Lung (tissue), 12 donors: ENCODE data around the gene TRMT2A. TPM values are rescaled to one million over a fixed set of nuclear protein-coding genes. Genes with fewer than 3 reads are reported as not detected.
A peak's percentile ranks its signal among the peaks of the same experiment; 100 is the strongest.

ENCODE experiments used
- ATAC-seq: fragments of 200-7000 bp; cut with Tn5 transposase; one replicate; pipeline ENCODE4 v1.9.1; 2020; ENCODE audit warnings: moderate number of reproducible peaks; ENCODE audit not compliant: insufficient read depth, low FRiP score
- DNase-seq, 3 donors: peaks; one replicate each; pipeline ENCODE4 v3.0.0-alpha.2; 2013 to 2017
- H3K27ac ChIP-seq, 2 donors: one replicate each; pipeline ENCODE4 v1.5.1; 2013; ENCODE audit warnings: mild to moderate bottlenecking in 2 of 2, moderate library complexity in 2 of 2, control low read depth in 1 of 2, inconsistent platforms in 1 of 2, low read depth in 1 of 2, low read length in 1 of 2
- H3K27me3 ChIP-seq, 3 donors: one replicate each; pipeline ENCODE4 v1.5.1; 2013; ENCODE audit warnings: low read length in 2 of 3; ENCODE audit not compliant: control insufficient read depth in 3 of 3, insufficient read depth in 3 of 3
- H3K36me3 ChIP-seq, 4 donors: one replicate each; pipeline ENCODE4 v1.5.1; 2013; ENCODE audit warnings: low read length in 4 of 4, mild to moderate bottlenecking in 1 of 4, moderate library complexity in 1 of 4; ENCODE audit not compliant: control insufficient read depth in 4 of 4, insufficient read depth in 4 of 4
- H3K4me1 ChIP-seq, 5 donors: one replicate each; pipeline ENCODE4 v1.5.1; 2013; ENCODE audit warnings: low read length in 5 of 5, mild to moderate bottlenecking in 2 of 5, moderate library complexity in 1 of 5; ENCODE audit not compliant: control insufficient read depth in 5 of 5, insufficient read depth in 5 of 5
- H3K4me3 ChIP-seq: one replicate; pipeline ENCODE4 v1.5.1; 2013; ENCODE audit warnings: mild to moderate bottlenecking, control low read depth, moderate library complexity
- H3K9ac ChIP-seq, 2 donors: one replicate each; pipeline ENCODE4 v1.5.1; 2013; ENCODE audit warnings: low read length in 2 of 2, control low read depth in 1 of 2; ENCODE audit not compliant: insufficient read depth in 1 of 2
- H3K9me3 ChIP-seq, 4 donors: one replicate each; pipeline ENCODE4 v1.5.1; 2013; ENCODE audit warnings: low read length in 3 of 4, mild to moderate bottlenecking in 1 of 4, moderate library complexity in 1 of 4; ENCODE audit not compliant: control insufficient read depth in 4 of 4, insufficient read depth in 3 of 4
- CTCF ChIP-seq: IDR thresholded peaks from 2 replicates; pipeline ENCODE4 v1.5.1; 2012; ENCODE audit warnings: mild to moderate bottlenecking; ENCODE audit errors: control extremely low read depth, extremely low read depth
- WGBS, 2 donors: extraction: QIAGEN DNeasy Blood & Tissue Kit; methylation state at CpG; one replicate each; pipeline ENCODE4 v1.1.7; 2013; 5-methylcytosine and 5-hydroxymethylcytosine counted together
- polyA plus RNA-seq, 2 donors: library from polyadenylated mRNA; stranded (reverse); fragments of 200-250 nt; gene quantifications; one replicate each; pipeline ENCODE4 v1.2.1, GENCODE V29; 2013
- total RNA-seq, 2 donors: library from RNA; depleted of rRNA in 1 of 2; stranded (reverse); fragments of >200 nt in 1 of 2; gene quantifications; one replicate each; pipeline ENCODE4 v1.2.1, GENCODE V29; 2014 to 2021
- donor health status: control.
- donor health status: control.
- donor health status: Bipolar disorder and iron deficiency.
- donor health status: healthy.
- donor health status: DM: yes; HTN: yes; CAD: no.

TRMT2A gene
- total and polyA plus RNA-seq, 4 donors: 37.5 to 71.1 (median 55.4) TPM

GRCh38 chr22:20083157-20083890, 33.7 kb downstream of the TRMT2A start:
- H3K9ac ChIP-seq: no peak overlapping the region
- H3K4me1 ChIP-seq: peaks cover 5 to 29% (median 17%) of the 10 kb centered on the region in 5 donors
- no peak for TF ChIP-seq CTCF
- H3K4me3 ChIP-seq: no peak overlapping the region
- WGBS, 2 donors: 79 to 82% methylated on average over 10 of the region's 10 CpGs
- ATAC-seq: no peak
- no peak for DNase-seq
- no peak overlapping the region for H3K27ac ChIP-seq
- H3K36me3 ChIP-seq: peaks cover 3 to 20% (median 16%) of the 10 kb centered on the region in 4 donors
- H3K9me3 ChIP-seq: no peaks in the 10 kb centered on the region
- no peaks in the 10 kb centered on the region for H3K27me3 ChIP-seq

- peaks cover 0 to 3% (median 0%) of the 10 kb centered on the region in 4 donors for H3K36me3 ChIP-seq
- no peaks in the 10 kb centered on the region for H3K27me3 ChIP-seq
- peak overlapping the region; percentile 88 to 90 for H3K9ac ChIP-seq
- H3K4me1 ChIP-seq: peaks cover 5 to 29% (median 17%) of the 10 kb centered on the region in 5 donors
- DNase-seq: peak; percentile 61 to 68 (median 65)
- peak overlapping the region; percentile 59 for H3K4me3 ChIP-seq
- TF ChIP-seq CTCF: no peak
- peak overlapping the region; percentile 89 to 97 for H3K27ac ChIP-seq
- H3K9me3 ChIP-seq: no peaks in the 10 kb centered on the region
- peak; percentile 4 for ATAC-seq
- WGBS, 2 donors: 22 to 39% methylated on average over 27 of the region's 27 CpGs
Measured at GRCh38 chr22:20080776-20081654, 36.0 kb downstream of the TRMT2A start.

GRCh38 chr22:20080445-20080775, 36.6 kb downstream of the TRMT2A start:
- WGBS, 2 donors: 0% methylated on average over 21 to 34 of the region's 34 CpGs
- no peaks in the 10 kb centered on the region for H3K27me3 ChIP-seq
- peaks cover 5 to 29% (median 17%) of the 10 kb centered on the region in 5 donors for H3K4me1 ChIP-seq
- TF ChIP-seq CTCF: no peak
- H3K9me3 ChIP-seq: no peaks in the 10 kb centered on the region
- no peaks in the 10 kb centered on the region for H3K36me3 ChIP-seq
- H3K27ac ChIP-seq: peak overlapping the region; percentile 89 to 97
- H3K9ac ChIP-seq: peak overlapping the region; percentile 88 to 90
- ATAC-seq (peak; percentile 60), DNase-seq (peak; percentile 58 to 64 (median 60))
- H3K4me3 ChIP-seq: peak overlapping the region; percentile 59
